Lower leg skin (tissue), 4 donors: ENCODE results near the gene ZBTB1. TPM values are rescaled to one million over a fixed set of nuclear protein-coding genes. Genes with fewer than 3 reads are reported as not detected.
A peak's percentile ranks its signal among the peaks of the same experiment; 100 is the strongest.

ENCODE experiments used
- DNase-seq, 2 donors: peaks; one replicate each; pipeline ENCODE4 v3.0.0-alpha.2; 2019; ENCODE audit warnings: low spot score in 2 of 2
- H3K4me3 ChIP-seq: fragments of 200-600 bp; sonication (generic); 2 replicates; pipeline ENCODE4 v1.5.1; 2017; ENCODE audit warnings: mild to moderate bottlenecking, low read depth; ENCODE audit not compliant: poor library complexity, severe bottlenecking
- CTCF ChIP-seq, 3 donors: fragments of 450-650 bp; IDR thresholded peaks; one replicate each; pipeline ENCODE4 v1.5.1; 2016; ENCODE audit warnings: antibody characterized with exemption in 3 of 3, mild to moderate bottlenecking in 3 of 3, moderate library complexity in 2 of 3
- POLR2A ChIP-seq, 2 donors: fragments of 450-650 bp; IDR thresholded peaks; one replicate each; pipeline ENCODE4 v1.6.1; 2016 to 2017; ENCODE audit warnings: antibody characterized with exemption in 2 of 2, mild to moderate bottlenecking in 1 of 2, moderate library complexity in 1 of 2
- WGBS, 2 donors: methylation state at CpG; one replicate each; pipeline ENCODE4 v1.1.5; 2018; 5-methylcytosine and 5-hydroxymethylcytosine counted together
- intact Hi-C: fragments of 100-400 bp; cut with DNase I; formaldehyde crosslinking; loops from one replicate; pipeline ENCODE4 v1.15.0; 2023; ENCODE audit warnings: low total_unique reads
- total RNA-seq, 4 donors: library from RNA; depleted of rRNA; stranded (reverse); fragments of >200 nt; gene quantifications; one replicate each; pipeline ENCODE4 v1.1.0, GENCODE V29; 2016

ZBTB1 gene
- total RNA-seq, 4 donors from 2014 or later = 35.2 to 50.4 (median 39.4) TPM

GRCh38 chr14:64540208-64541202 is 35.9 kb downstream of the ZBTB1 start, which contains the start of gene HSPA2:
Gene HSPA2, plus strand, starts transcription at chr14:64540741. Its CDS starts 109 bp downstream, at chr14:64540850.
- WGBS, 2 donors = 5 to 6% methylated on average over 63 to 79 of the region's 79 CpGs
- intact Hi-C loops = no loop called here
- TF ChIP-seq POLR2A (IDR thresholded peaks at IDR 0.05) (peak in 1 of 2 donors; percentile 90), CTCF (IDR thresholded peaks at IDR 0.05) (peak in 1 of 3 donors; percentile 58)
- H3K4me3 ChIP-seq = peak within 1 kb of the TSS; percentile 41
- peak; percentile 99 to 100 for DNase-seq

GRCh38 chr14:64541261-64541971 is 36.8 kb downstream of the ZBTB1 start:
- DNase-seq = peak; percentile 43 to 92
- intact Hi-C loops = no loop called here
- H3K4me3 ChIP-seq = peak overlapping the region; percentile 26
- 15 to 23% methylated on average over 41 to 44 of the region's 73 CpGs for WGBS, 2 donors
- TF ChIP-seq POLR2A (IDR thresholded peaks at IDR 0.05) (no peak), CTCF (IDR thresholded peaks at IDR 0.05) (no peak)

- intact Hi-C loops = no loop called here
- no peak for DNase-seq
- H3K4me3 ChIP-seq = peak overlapping the region; percentile 26
- WGBS, 2 donors = 7 to 8% methylated on average over 53 to 61 of the region's 61 CpGs
- TF ChIP-seq POLR2A (IDR thresholded peaks at IDR 0.05) = no peak
- no peak for TF ChIP-seq CTCF (IDR thresholded peaks at IDR 0.05)
These were observed 37.6 kb downstream of the ZBTB1 start for GRCh38 chr14:64541972-64542835.

GRCh38 chr14:64542836-64543201 is 38.2 kb downstream of the ZBTB1 start:
- intact Hi-C loops = no loop called here
- H3K4me3 ChIP-seq = no peak overlapping the region
- DNase-seq = no peak
- 37 to 40% methylated on average over 4 of the region's 4 CpGs for WGBS, 2 donors
- no peak for TF ChIP-seq POLR2A (IDR thresholded peaks at IDR 0.05)

GRCh38 chr14:64544607-64545312 is 40.2 kb downstream of the ZBTB1 start:
- TF ChIP-seq POLR2A (IDR thresholded peaks at IDR 0.05) (no peak), CTCF (IDR thresholded peaks at IDR 0.05) (no peak)
- intact Hi-C loops = no loop called here
- no peak overlapping the region for H3K4me3 ChIP-seq
- no peak for DNase-seq
- WGBS, 2 donors = 75 to 78% methylated on average over 5 of the region's 5 CpGs
